GM12878 (cell line): Measurements from ENCODE around the gene MAPT. TPM values are rescaled to one million over a fixed set of nuclear protein-coding genes. Genes with fewer than 3 reads are reported as not detected.

Source experiments
- ATAC-seq: fragments of 200-7000 bp; cut with Tn5 transposase; 3 replicates; pipeline ENCODE4 v1.9.1; 2020; ENCODE audit warnings: mild to moderate bottlenecking, moderate library complexity
- BruUV-seq: library from RNA; stranded (reverse); fragments of 400-500 nt; replicated peaks from 2 replicates; lab custom pipeline; 2021; lab: Mats Ljungman, UMichigan
- CTCF ChIA-PET: fragments of 300-600 bp; sonication (Branson Sonifier 250); formaldehyde crosslinking; extraction: SDS; loops from one replicate; lab custom pipeline; 2021; ENCODE audit warnings: inconsistent platforms; lab: Yijun Ruan, JAX
- POLR2A ChIA-PET: fragments of 350-600 bp; formaldehyde crosslinking; extraction: SDS; loops from one replicate; lab custom pipeline; 2021; ENCODE audit warnings: inconsistent platforms; lab: Charles Lee
- RAD21 ChIA-PET: fragments of 300-600 bp; sonication (Branson Sonifier 250); formaldehyde crosslinking; loops from one replicate; lab custom pipeline; 2023; ENCODE audit warnings: antibody characterized with exemption; ENCODE audit not compliant: unreplicated experiment; lab: Charles Lee
- SMC1A ChIA-PET: fragments of 300-600 bp; sonication (Branson Sonifier 250); formaldehyde crosslinking; loops from one replicate; lab custom pipeline; 2023; ENCODE audit not compliant: unreplicated experiment, uncharacterized antibody; lab: Charles Lee
- DNase-seq: peaks from one replicate; pipeline ENCODE4 v3.0.0-alpha.2; 2011; ENCODE audit warnings: low read depth, low spot score
- FAIRE-seq: peaks from 3 replicates; lab custom pipeline; 2011; peaks lifted over from hg19 to GRCh38; lab: Jason Lieb, UNC
- H2AFZ ChIP-seq: 2 replicates; pipeline ENCODE4 v1.6.0; 2011; ENCODE audit warnings: low read depth, low read length, control low read depth; ENCODE audit not compliant: control insufficient read depth
- H3K27ac ChIP-seq: 2 replicates; pipeline ENCODE4 v1.5.1; 2011; ENCODE audit warnings: control low read depth; ENCODE audit not compliant: control insufficient read depth, insufficient read depth
- H3K27me3 ChIP-seq, 2 experiments: replicated peaks in 1 of 2; 2 replicates each; pipeline versions ENCODE4 v1.6.0 to v1.6.1; 2011; ENCODE audit warnings: low read length in 1 of 2; ENCODE audit not compliant: control insufficient read depth in 2 of 2, insufficient read depth in 2 of 2
- H3K36me3 ChIP-seq, 2 experiments: 2 replicates each; pipeline ENCODE4 v1.5.1; 2011; ENCODE audit warnings: low read length in 1 of 2; ENCODE audit not compliant: control insufficient read depth in 2 of 2, insufficient read depth in 2 of 2
- H3K4me1 ChIP-seq: 2 replicates; pipeline ENCODE4 v1.6.1; 2011; ENCODE audit warnings: mild to moderate bottlenecking, low read length, moderate library complexity, mixed read lengths; ENCODE audit not compliant: control insufficient read depth, insufficient read depth
- H3K4me2 ChIP-seq: 2 replicates; pipeline ENCODE4 v1.6.0; 2011; ENCODE audit warnings: control low read depth; ENCODE audit not compliant: control insufficient read depth, insufficient read depth
- H3K4me3 ChIP-seq: fragments of 200-600 bp; sonication (generic); 2 replicates; pipeline ENCODE4 v1.5.1; 2016
- H3K79me2 ChIP-seq: 2 replicates; pipeline ENCODE4 v1.6.0; 2011; ENCODE audit warnings: low read length; ENCODE audit not compliant: control insufficient read depth, insufficient read depth
- H3K9ac ChIP-seq: 2 replicates; pipeline ENCODE4 v1.8.0; 2011; ENCODE audit warnings: low read length, control low read depth, mixed read lengths; ENCODE audit not compliant: control insufficient read depth, insufficient read depth
- H3K9me3 ChIP-seq: replicated peaks from 3 replicates; pipeline ENCODE4 v1.5.1; 2011; ENCODE audit warnings: mild to moderate bottlenecking, low read length; ENCODE audit not compliant: control insufficient read depth, insufficient read depth
- H4K20me1 ChIP-seq: 2 replicates; pipeline ENCODE4 v1.6.0; 2011; ENCODE audit not compliant: control insufficient read depth, insufficient read depth
- ATF3 ChIP-seq: IDR thresholded peaks from 2 replicates; pipeline ENCODE4 v1.6.1; 2011; ENCODE audit warnings: low read depth, mild to moderate bottlenecking, low read length, moderate library complexity, borderline replicate concordance; ENCODE audit errors: extremely low read depth
- BCLAF1 ChIP-seq: fragments of 450-650 bp; IDR thresholded peaks from 2 replicates; pipeline ENCODE4 v1.6.1; 2017; ENCODE audit warnings: antibody characterized with exemption, mild to moderate bottlenecking, moderate library complexity
- CBFB ChIP-seq: IDR thresholded peaks from 2 replicates; pipeline ENCODE4 v1.6.1; 2016; ENCODE audit warnings: antibody characterized with exemption, low read depth
- IRF4 ChIP-seq: IDR thresholded peaks from 2 replicates; pipeline ENCODE4 v1.6.1; 2011; ENCODE audit warnings: low read depth, low read length
- MAX ChIP-seq: IDR thresholded peaks from 2 replicates; pipeline ENCODE4 v1.6.1; 2012; ENCODE audit warnings: low read depth, low read length, improper control_type of control experiment
- POU2F2 ChIP-seq: IDR thresholded peaks from 3 replicates; pipeline ENCODE4 v1.6.1; 2011; ENCODE audit warnings: low read depth, mild to moderate bottlenecking, low read length, borderline replicate concordance
- SIN3A ChIP-seq: IDR thresholded peaks from 2 replicates; pipeline ENCODE4 v1.6.1; 2012; ENCODE audit warnings: low read depth, low read length, improper control_type of control experiment
- SMC3 ChIP-seq: IDR thresholded peaks from 2 replicates; pipeline ENCODE4 v1.6.1; 2011; ENCODE audit warnings: low read length, improper control_type of control experiment, borderline replicate concordance
- SPI1 ChIP-seq: IDR thresholded peaks from 2 replicates; pipeline ENCODE4 v1.6.1; 2011; ENCODE audit warnings: low read depth, mild to moderate bottlenecking, low read length, moderate library complexity, borderline replicate concordance; ENCODE audit not compliant: insufficient read depth
- STAT1 ChIP-seq: fragments of 450-650 bp; conservative IDR thresholded peaks from 2 replicates; pipeline ENCODE4 v1.6.1; 2014; ENCODE audit warnings: antibody characterized with exemption, mild to moderate bottlenecking
- TCF3 ChIP-seq: IDR thresholded peaks from 2 replicates; pipeline ENCODE4 v1.6.1; 2012; ENCODE audit warnings: low read depth, mild to moderate bottlenecking, low read length, borderline replicate concordance; ENCODE audit not compliant: insufficient read depth
- ZNF217 ChIP-seq: fragments of 450-650 bp; IDR thresholded peaks from 2 replicates; pipeline ENCODE4 v1.6.1; 2017; ENCODE audit warnings: antibody characterized with exemption, mild to moderate bottlenecking
- ZNF24 ChIP-seq: fragments of 450-650 bp; IDR thresholded peaks from 2 replicates; pipeline ENCODE4 v1.6.1; 2017; ENCODE audit warnings: antibody characterized with exemption, mild to moderate bottlenecking
- WGBS: methylation state at CpG from one replicate; pipeline ENCODE4 v1.1.6; 2016; ENCODE audit warnings: low lambda C conversion rate; ENCODE audit not compliant: insufficient replicate concordance, insufficient coverage; ENCODE audit errors: missing lambda C conversion rate; 5-methylcytosine and 5-hydroxymethylcytosine counted together
- in situ Hi-C: fragments of 300-500 bp; cut with MboI; formaldehyde crosslinking; loops from 9 replicates; pipeline ENCODE4 v1.14.3; 2018; ENCODE audit warnings: mixed read lengths
- intact Hi-C: fragments of 100-400 bp; cut with micrococcal nuclease; formaldehyde crosslinking; loops from one replicate; pipeline ENCODE4 v1.14.2; 2022; ENCODE audit not compliant: unreplicated experiment
- polyA plus RNA-seq, 11 experiments: library from polyadenylated mRNA; depleted of rRNA in 4 of 11; unstranded in 6 of 11; stranded (reverse) in 5 of 11; fragments of >200 nt; fragmentation: Nextera tagmentation in 4 of 11; fragmentation: Illumina TruSeq in 1 of 11; extraction: Ambion mirVana in 4 of 11; extraction: Trizol in 1 of 11; gene quantifications; 1 replicate in 1 of 11; 2 replicates in 10 of 11; pipeline versions ENCODE4 v1.2.1 to v1.2.3, GENCODE V29; 2011 to 2016; ENCODE audit warnings: inconsistent platforms in 2 of 11, missing spikeins in 2 of 11, low read depth in 1 of 11
- total RNA-seq, 4 experiments: library from RNA; depleted of rRNA in 3 of 4; stranded (reverse); fragments of >200 nt in 3 of 4; fragmentation: Illumina TruSeq in 1 of 4; extraction: Trizol in 1 of 4; gene quantifications; 2 replicates each; pipeline versions ENCODE4 v1.2.1 to v1.2.3, GENCODE V29; 2013 to 2021

Gene MAPT
- total and polyA plus RNA-seq, 10 of the 15 experiments (the other 5 are each of a cell fraction or from before 2014, with no cell fraction given) = under 0.01 to 0.05 (median 0.03) TPM; not detected in 7

GRCh38 chr17:45941395-45941794 lies 47.0 kb downstream of the MAPT start:
- TF ChIP-seq MAX (no peak), ZNF24 (no peak), STAT1 (no peak), ZNF217 (no peak), SIN3A (no peak), TCF3 (no peak), SPI1 (no peak), BCLAF1 (no peak), POU2F2 (no peak), ATF3 (no peak), CBFB (no peak), SMC3 (no peak), IRF4 (no peak)
- H3K4me1 ChIP-seq = no peaks in the 10 kb centered on the region
- RAD21 ChIA-PET = no interaction called here
- 0% methylated on average over 1 of the region's 2 CpGs for WGBS
- intact Hi-C loops = no loop called here
- POLR2A ChIA-PET = no interaction called here
- H3K9ac ChIP-seq = no peak overlapping the region
- H3K9me3 ChIP-seq = no peaks in the 10 kb centered on the region
- no peak overlapping the region for H3K27ac ChIP-seq
- H3K79me2 ChIP-seq = no peaks in the 10 kb centered on the region
- no peak for FAIRE-seq
- no peak for ATAC-seq
- H3K27me3 ChIP-seq = peaks cover 0 to 4% of the 10 kb centered on the region in 2 experiments; a peak in 2 of 4 replicates
- no peaks in the 10 kb centered on the region for H3K36me3 ChIP-seq
- SMC1A ChIA-PET = no interaction called here
- H4K20me1 ChIP-seq = no peaks in the 10 kb centered on the region
- no peak for DNase-seq
- in situ Hi-C loops = no loop called here
- no peak overlapping the region for H3K4me2 ChIP-seq
- CTCF ChIA-PET = interaction anchor here (1.6 kb wide), 1 partner anchor 8 kb away, joined by 5 read pairs; no protein-coding TSS in a partner anchor
- H3K4me3 ChIP-seq = no peak overlapping the region
- no peak overlapping the region for H2AFZ ChIP-seq
- BruUV-seq = no TSS peak
